22Rv1 (cell line): ENCODE measurements around the gene XXYLT1.
"Not testable (repeated sequence)": the region's sequence is repeated elsewhere in the genome, so short reads cannot be mapped to it uniquely, and the experiment has no call there.

Experiments used
- CTCF ChIP-seq: fragments of 450-650 bp; IDR thresholded peaks from 2 replicates; pipeline ENCODE4 v1.5.1; 2017; ENCODE audit warnings: mild to moderate bottlenecking
- ZFX ChIP-seq: fragments of 450-650 bp; IDR thresholded peaks from 2 replicates; pipeline ENCODE4 v1.6.1; 2017; ENCODE audit warnings: antibody characterized with exemption, borderline replicate concordance

- not testable (repeated sequence) for TF ChIP-seq CTCF, ZFX
These were observed 220.7 kb downstream of the XXYLT1 start for GRCh38 chr3:195050296-195050695.
